SK-N-SH treated with all-trans-retinoic acid at 6 μM for 48 hours (cell line): ENCODE measurements around the gene ENSA.
"Not testable (repeated sequence)": the region's sequence is repeated elsewhere in the genome, so short reads cannot be mapped to it uniquely, and the experiment has no call there.

Experiments
- ATAC-seq: fragments of 200-7000 bp; cut with Tn5 transposase; 3 replicates; pipeline ENCODE4 v1.9.1; 2020; ENCODE audit warnings: mild to moderate bottlenecking, moderate library complexity
- ARNTL ChIP-seq: fragments of 450-650 bp; formaldehyde crosslinking; IDR thresholded peaks from 2 replicates; pipeline ENCODE4 v1.5.0; 2020; ENCODE audit warnings: low read depth, mild to moderate bottlenecking, moderate library complexity, borderline replicate concordance
- BACH2 ChIP-seq: fragments of 250-450 bp; sonication (Bioruptor Pico); IDR thresholded peaks from 2 replicates; pipeline ENCODE4 v1.9.0; 2021; ENCODE audit warnings: mild to moderate bottlenecking, borderline replicate concordance
- CSDC2 ChIP-seq: fragments of 250-450 bp; sonication (Bioruptor Pico); IDR thresholded peaks from 2 replicates; pipeline ENCODE4 v1.5.0; 2020; ENCODE audit warnings: mild to moderate bottlenecking, moderate library complexity
- GLIS3 ChIP-seq: fragments of 250-450 bp; sonication (Bioruptor Pico); IDR thresholded peaks from 2 replicates; pipeline ENCODE4 v1.5.0; 2020; ENCODE audit warnings: mild to moderate bottlenecking, moderate library complexity
- ISL1 ChIP-seq: fragments of 250-450 bp; sonication (Bioruptor Pico); IDR thresholded peaks from 2 replicates; pipeline ENCODE4 v2.1.2; 2022; ENCODE audit warnings: mild to moderate bottlenecking, moderate library complexity
- OSR1 ChIP-seq: fragments of 250-450 bp; sonication (Bioruptor Pico); IDR thresholded peaks from 2 replicates; pipeline ENCODE4 v1.8.0; 2022; ENCODE audit warnings: moderate library complexity, mild to moderate bottlenecking, inconsistent platforms
- PPARA ChIP-seq: fragments of 250-450 bp; sonication (Bioruptor Pico); IDR thresholded peaks from 2 replicates; pipeline ENCODE4 v1.5.0; 2020; ENCODE audit warnings: mild to moderate bottlenecking, borderline replicate concordance
- RARB ChIP-seq: fragments of 250-450 bp; sonication (Bioruptor Pico); IDR thresholded peaks from 2 replicates; pipeline ENCODE4 v1.8.0; 2021; ENCODE audit warnings: mild to moderate bottlenecking, moderate library complexity
- SNAI2 ChIP-seq: fragments of 250-450 bp; sonication (Bioruptor Pico); IDR thresholded peaks from 2 replicates; pipeline ENCODE4 v1.5.0; 2020; ENCODE audit warnings: mild to moderate bottlenecking, moderate library complexity
- TCF4 ChIP-seq: fragments of 250-450 bp; sonication (Bioruptor Pico); IDR thresholded peaks from 2 replicates; pipeline ENCODE4 v1.8.0; 2021; ENCODE audit warnings: mild to moderate bottlenecking, moderate library complexity, borderline replicate concordance
- TOX ChIP-seq: fragments of 250-450 bp; sonication (Bioruptor Pico); IDR thresholded peaks from 2 replicates; pipeline ENCODE4 v1.8.0; 2021; ENCODE audit warnings: mild to moderate bottlenecking, moderate library complexity, borderline replicate concordance
- ZC3H10 ChIP-seq: fragments of 250-450 bp; sonication (Bioruptor Pico); IDR thresholded peaks from 2 replicates; pipeline ENCODE4 v1.5.1; 2021; ENCODE audit warnings: mild to moderate bottlenecking, moderate library complexity
- ZFP3 ChIP-seq: fragments of 250-450 bp; sonication (Bioruptor Pico); IDR thresholded peaks from 2 replicates; pipeline ENCODE4 v1.5.0; 2020; ENCODE audit warnings: mild to moderate bottlenecking, moderate library complexity
- ZFP30 ChIP-seq: fragments of 450-650 bp; formaldehyde crosslinking; IDR thresholded peaks from 2 replicates; pipeline ENCODE4 v1.5.0; 2022; ENCODE audit warnings: mild to moderate bottlenecking, moderate library complexity
- ZNF70 ChIP-seq: fragments of 450-650 bp; formaldehyde crosslinking; IDR thresholded peaks from 2 replicates; pipeline ENCODE4 v1.5.0; 2020; ENCODE audit warnings: mild to moderate bottlenecking, moderate library complexity
- ZNF8 ChIP-seq: fragments of 450-650 bp; formaldehyde crosslinking; IDR thresholded peaks from 2 replicates; pipeline ENCODE4 v1.5.0; 2020; ENCODE audit warnings: mild to moderate bottlenecking, moderate library complexity
- TF ChIP-seq, protein P1 (sequence below): fragments of 250-450 bp; sonication (Bioruptor Pico); IDR thresholded peaks from 2 replicates; pipeline ENCODE4 v1.5.1; 2020; ENCODE audit warnings: low read depth, mild to moderate bottlenecking, moderate library complexity
- TF ChIP-seq, protein P2 (sequence below): fragments of 250-450 bp; sonication (Bioruptor Pico); IDR thresholded peaks from 2 replicates; pipeline ENCODE4 v1.8.0; 2020; ENCODE audit warnings: mild to moderate bottlenecking, moderate library complexity, borderline replicate concordance
- TF ChIP-seq, protein P3 (sequence below): fragments of 250-450 bp; sonication (Bioruptor Pico); IDR thresholded peaks from 2 replicates; pipeline ENCODE4 v1.8.0; 2021; ENCODE audit warnings: low read depth, mild to moderate bottlenecking, moderate library complexity, borderline replicate concordance
- TF ChIP-seq, protein P4 (sequence below): fragments of 250-450 bp; sonication (Bioruptor Pico); IDR thresholded peaks from 2 replicates; pipeline ENCODE4 v1.5.1; 2021; ENCODE audit warnings: mild to moderate bottlenecking, moderate library complexity

The ENSA gene

DNA sequence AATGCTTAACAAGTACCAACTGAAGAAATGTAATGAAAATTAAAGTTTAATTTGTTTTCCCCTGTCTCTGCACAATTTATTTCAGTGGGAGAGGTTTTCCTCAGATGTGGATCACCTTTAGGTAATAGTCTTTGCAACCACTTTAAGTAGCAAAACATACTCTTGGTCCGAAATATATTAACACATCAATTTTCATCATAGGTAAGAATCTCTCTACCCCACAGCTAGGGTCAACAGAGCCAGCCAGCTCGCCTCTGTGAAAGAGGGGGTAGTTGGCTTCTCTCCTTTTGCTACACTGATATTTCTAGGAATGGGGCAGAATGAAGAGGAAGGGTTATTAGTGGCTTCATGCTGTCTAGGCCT lies 25.2 kb downstream of the ENSA start:
- ATAC-seq, result no peak
- TF ChIP-seq, protein P1, sequence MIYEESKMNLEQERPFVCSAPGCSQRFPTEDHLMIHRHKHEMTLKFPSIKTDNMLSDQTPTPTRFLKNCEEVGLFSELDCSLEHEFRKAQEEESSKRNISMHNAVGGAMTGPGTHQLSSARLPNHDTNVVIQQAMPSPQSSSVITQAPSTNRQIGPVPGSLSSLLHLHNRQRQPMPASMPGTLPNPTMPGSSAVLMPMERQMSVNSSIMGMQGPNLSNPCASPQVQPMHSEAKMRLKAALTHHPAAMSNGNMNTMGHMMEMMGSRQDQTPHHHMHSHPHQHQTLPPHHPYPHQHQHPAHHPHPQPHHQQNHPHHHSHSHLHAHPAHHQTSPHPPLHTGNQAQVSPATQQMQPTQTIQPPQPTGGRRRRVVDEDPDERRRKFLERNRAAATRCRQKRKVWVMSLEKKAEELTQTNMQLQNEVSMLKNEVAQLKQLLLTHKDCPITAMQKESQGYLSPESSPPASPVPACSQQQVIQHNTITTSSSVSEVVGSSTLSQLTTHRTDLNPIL (CRISPR knock-in tag), result no peak
- TF ChIP-seq GLIS3 (CRISPR knock-in tag) (no peak), TCF4 (CRISPR knock-in tag) (no peak), ZNF70 (CRISPR knock-in tag) (no peak), ARNTL (no peak), ZNF8 (no peak), ZFP30 (CRISPR knock-in tag) (no peak), CSDC2 (CRISPR knock-in tag) (no peak), TOX (CRISPR knock-in tag) (no peak), ZFP3 (no peak), PPARA (CRISPR knock-in tag) (no peak), ZC3H10 (CRISPR knock-in tag) (no peak), BACH2 (no peak)
- TF ChIP-seq, protein P2, sequence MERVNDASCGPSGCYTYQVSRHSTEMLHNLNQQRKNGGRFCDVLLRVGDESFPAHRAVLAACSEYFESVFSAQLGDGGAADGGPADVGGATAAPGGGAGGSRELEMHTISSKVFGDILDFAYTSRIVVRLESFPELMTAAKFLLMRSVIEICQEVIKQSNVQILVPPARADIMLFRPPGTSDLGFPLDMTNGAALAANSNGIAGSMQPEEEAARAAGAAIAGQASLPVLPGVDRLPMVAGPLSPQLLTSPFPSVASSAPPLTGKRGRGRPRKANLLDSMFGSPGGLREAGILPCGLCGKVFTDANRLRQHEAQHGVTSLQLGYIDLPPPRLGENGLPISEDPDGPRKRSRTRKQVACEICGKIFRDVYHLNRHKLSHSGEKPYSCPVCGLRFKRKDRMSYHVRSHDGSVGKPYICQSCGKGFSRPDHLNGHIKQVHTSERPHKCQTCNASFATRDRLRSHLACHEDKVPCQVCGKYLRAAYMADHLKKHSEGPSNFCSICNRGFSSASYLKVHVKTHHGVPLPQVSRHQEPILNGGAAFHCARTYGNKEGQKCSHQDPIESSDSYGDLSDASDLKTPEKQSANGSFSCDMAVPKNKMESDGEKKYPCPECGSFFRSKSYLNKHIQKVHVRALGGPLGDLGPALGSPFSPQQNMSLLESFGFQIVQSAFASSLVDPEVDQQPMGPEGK (CRISPR knock-in tag), result no peak
- TF ChIP-seq, protein P3, sequence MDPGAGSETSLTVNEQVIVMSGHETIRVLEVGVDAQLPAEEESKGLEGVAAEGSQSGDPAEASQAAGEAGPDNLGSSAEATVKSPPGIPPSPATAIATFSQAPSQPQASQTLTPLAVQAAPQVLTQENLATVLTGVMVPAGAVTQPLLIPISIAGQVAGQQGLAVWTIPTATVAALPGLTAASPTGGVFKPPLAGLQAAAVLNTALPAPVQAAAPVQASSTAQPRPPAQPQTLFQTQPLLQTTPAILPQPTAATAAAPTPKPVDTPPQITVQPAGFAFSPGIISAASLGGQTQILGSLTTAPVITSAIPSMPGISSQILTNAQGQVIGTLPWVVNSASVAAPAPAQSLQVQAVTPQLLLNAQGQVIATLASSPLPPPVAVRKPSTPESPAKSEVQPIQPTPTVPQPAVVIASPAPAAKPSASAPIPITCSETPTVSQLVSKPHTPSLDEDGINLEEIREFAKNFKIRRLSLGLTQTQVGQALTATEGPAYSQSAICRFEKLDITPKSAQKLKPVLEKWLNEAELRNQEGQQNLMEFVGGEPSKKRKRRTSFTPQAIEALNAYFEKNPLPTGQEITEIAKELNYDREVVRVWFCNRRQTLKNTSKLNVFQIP (CRISPR knock-in tag), result no peak
- TF ChIP-seq, protein P4, sequence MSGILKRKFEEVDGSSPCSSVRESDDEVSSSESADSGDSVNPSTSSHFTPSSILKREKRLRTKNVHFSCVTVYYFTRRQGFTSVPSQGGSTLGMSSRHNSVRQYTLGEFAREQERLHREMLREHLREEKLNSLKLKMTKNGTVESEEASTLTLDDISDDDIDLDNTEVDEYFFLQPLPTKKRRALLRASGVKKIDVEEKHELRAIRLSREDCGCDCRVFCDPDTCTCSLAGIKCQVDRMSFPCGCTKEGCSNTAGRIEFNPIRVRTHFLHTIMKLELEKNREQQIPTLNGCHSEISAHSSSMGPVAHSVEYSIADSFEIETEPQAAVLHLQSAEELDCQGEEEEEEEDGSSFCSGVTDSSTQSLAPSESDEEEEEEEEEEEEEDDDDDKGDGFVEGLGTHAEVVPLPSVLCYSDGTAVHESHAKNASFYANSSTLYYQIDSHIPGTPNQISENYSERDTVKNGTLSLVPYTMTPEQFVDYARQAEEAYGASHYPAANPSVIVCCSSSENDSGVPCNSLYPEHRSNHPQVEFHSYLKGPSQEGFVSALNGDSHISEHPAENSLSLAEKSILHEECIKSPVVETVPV (CRISPR knock-in tag), result no peak

DNA sequence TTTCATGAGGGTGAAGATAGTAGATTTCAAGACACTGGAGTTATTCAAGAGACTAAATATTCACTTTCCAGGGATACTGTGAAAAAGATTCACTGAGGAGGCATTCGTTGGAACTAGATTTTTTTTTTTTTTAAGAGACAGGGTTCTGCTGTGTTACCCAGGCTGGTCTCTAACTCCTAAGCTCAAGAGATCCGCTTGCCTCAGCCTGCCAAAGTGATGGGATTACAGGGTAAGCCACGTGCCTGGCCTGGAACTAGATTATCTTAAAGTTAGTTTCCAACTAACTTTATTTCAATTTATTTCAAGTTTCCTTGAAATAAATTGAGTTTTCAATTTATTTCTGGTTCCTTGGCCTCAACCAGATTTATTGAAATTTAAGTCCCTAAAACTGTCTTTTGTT lies 25.7 kb downstream of the ENSA start:
- ATAC-seq, result no peak
- TF ChIP-seq TCF4 (CRISPR knock-in tag) (no peak), CSDC2 (CRISPR knock-in tag) (no peak), ZFP30 (CRISPR knock-in tag) (no peak), RARB (no peak), OSR1 (CRISPR knock-in tag) (no peak), GLIS3 (CRISPR knock-in tag) (no peak), ISL1 (CRISPR knock-in tag) (no peak), ZNF8 (no peak), PPARA (CRISPR knock-in tag) (no peak), ARNTL (no peak), SNAI2 (CRISPR knock-in tag) (no peak)
- TF ChIP-seq, protein P1 (CRISPR knock-in tag), result no peak

DNA sequence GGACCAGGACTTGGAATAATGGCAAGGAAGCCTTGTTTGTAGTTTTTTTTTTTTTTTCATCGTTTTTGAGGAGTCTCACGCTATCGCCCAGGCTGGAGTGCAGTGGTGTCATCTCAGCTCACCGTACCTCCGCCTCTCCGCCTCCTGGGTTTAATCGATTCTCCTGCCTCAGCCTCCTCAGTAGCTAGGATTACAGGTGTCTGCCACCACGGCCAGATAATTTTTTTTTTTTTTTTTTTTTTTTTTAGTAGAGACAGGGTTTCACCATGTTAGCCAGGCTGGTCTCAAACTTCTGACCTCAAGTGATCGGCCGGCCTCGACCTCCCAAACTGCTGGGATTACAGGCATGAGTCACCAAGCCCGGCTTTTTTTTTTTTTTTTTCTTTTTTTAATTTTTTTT lies 27.0 kb downstream of the ENSA start:
- not testable (repeated sequence) for ATAC-seq

DNA sequence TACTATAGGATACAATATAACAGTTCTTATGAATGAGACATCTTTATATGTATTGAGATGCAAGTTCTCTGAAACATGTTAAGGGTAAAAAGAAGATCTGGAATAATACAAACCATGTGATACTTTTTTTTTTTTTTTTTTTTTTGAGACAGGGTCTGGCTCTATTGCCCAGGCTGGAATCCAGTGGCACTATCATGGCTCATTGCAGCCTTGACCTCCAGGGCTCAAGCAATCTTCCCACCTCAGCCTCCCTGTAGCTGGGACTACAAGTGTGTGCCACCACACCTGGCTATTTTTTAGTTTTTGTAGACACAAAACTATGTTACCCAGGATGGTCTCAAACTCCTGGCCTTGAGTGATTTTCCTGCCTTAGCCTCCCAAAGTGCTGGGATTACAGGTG lies 27.9 kb downstream of the ENSA start:
- no peak for ATAC-seq
- TF ChIP-seq ZC3H10 (CRISPR knock-in tag) (no peak), ZNF8 (no peak), ISL1 (CRISPR knock-in tag) (no peak), PPARA (CRISPR knock-in tag) (no peak)
- TF ChIP-seq, protein P3 (CRISPR knock-in tag), result no peak
- TF ChIP-seq, protein P2 (CRISPR knock-in tag), result no peak
- TF ChIP-seq, all 23 proteins: peak for 0

DNA sequence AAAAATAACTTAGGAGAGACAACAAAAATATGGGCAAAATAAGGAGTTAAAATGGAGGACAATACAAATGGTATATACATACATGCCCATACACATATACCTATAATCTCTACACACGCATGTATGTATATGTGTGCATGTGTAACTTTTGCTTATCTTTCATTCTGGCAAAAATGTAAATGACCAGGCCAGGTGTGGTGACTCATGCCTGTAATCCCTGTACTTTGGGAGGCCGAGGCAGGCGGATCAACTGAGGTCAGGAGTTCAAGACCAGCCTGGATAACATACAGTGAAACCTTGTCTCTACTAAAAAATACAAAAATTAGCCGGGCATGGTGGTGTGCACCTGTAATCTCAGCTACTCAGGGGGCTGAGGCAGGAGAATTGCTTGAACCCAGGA lies 31.1 kb downstream of the ENSA start:
- ATAC-seq, result not testable (repeated sequence)
